NCI-H1092 (cell line): ENCODE results near the gene IGSF22.
A peak's percentile ranks its signal among the peaks of the same experiment; 100 is the strongest.

Experiments
- DNase-seq: peaks from one replicate; lab custom pipeline; 2025; lab: John Stamatoyannopoulos, UW

Gene IGSF22

GRCh38 chr11:18743900-18744514 lies 18.0 kb upstream of the IGSF22 start:
- no peak for DNase-seq

- no peak for DNase-seq
These were observed 17.4 kb upstream of the IGSF22 start for GRCh38 chr11:18743365-18743764.

- no peak for DNase-seq
These were observed 15.8 kb upstream of the IGSF22 start for GRCh38 chr11:18741783-18742182.

GRCh38 chr11:18739685-18740084 lies 13.7 kb upstream of the IGSF22 start:
- no peak for DNase-seq

GRCh38 chr11:18737642-18738041 lies 11.7 kb upstream of the IGSF22 start:
- no peak for DNase-seq

GRCh38 chr11:18736590-18737148 lies 10.7 kb upstream of the IGSF22 start:
- DNase-seq, result no peak

- DNase-seq, result no peak
These were observed 7.2 kb upstream of the IGSF22 start for GRCh38 chr11:18733202-18733601.

GRCh38 chr11:18731949-18732821 lies 6.2 kb upstream of the IGSF22 start:
- no peak for DNase-seq

GRCh38 chr11:18731441-18731840 lies 5.5 kb upstream of the IGSF22 start:
- no peak for DNase-seq

- DNase-seq, result no peak
These were observed 4.0 kb upstream of the IGSF22 start for GRCh38 chr11:18730020-18730419.

- DNase-seq, result no peak
These were observed 3.4 kb upstream of the IGSF22 start for GRCh38 chr11:18729426-18729825.

- no peak for DNase-seq
These were observed 2.7 kb upstream of the IGSF22 start for GRCh38 chr11:18728658-18729057.

GRCh38 chr11:18727479-18728236 lies 1.7 kb upstream of the IGSF22 start:
- DNase-seq, result no peak

GRCh38 chr11:18723991-18724390 lies 2.0 kb downstream of the IGSF22 start:
- no peak for DNase-seq

- DNase-seq, result no peak
These were observed 3.7 kb downstream of the IGSF22 start for GRCh38 chr11:18722293-18722637.

- DNase-seq, result peak; percentile 26
These were observed 4.3 kb downstream of the IGSF22 start for GRCh38 chr11:18721561-18722292.

- peak; percentile 70 for DNase-seq
These were observed 5.0 kb downstream of the IGSF22 start for GRCh38 chr11:18720808-18721560.

- DNase-seq, result no peak
These were observed 5.7 kb downstream of the IGSF22 start for GRCh38 chr11:18720091-18720807.

- DNase-seq, result no peak
These were observed 10.5 kb downstream of the IGSF22 start for GRCh38 chr11:18715476-18715875.

- DNase-seq, result no peak
These were observed 11.6 kb downstream of the IGSF22 start for GRCh38 chr11:18714443-18714780.
